ENCODE data around the gene SIN3A. TPM values are rescaled to one million over a fixed set of nuclear protein-coding genes. Genes with fewer than 3 reads are reported as not detected.

The SIN3A gene
- total and polyA plus RNA-seq, 5 donors from 2014 or later, result 13.6 to 123 (median 15.0) TPM

GRCh38 chr15:75363786-75364185, 87.7 kb downstream of the SIN3A start:
- Histone ChIP-seq H3K27me3 (ENCODE audit: control insufficient read depth, insufficient read depth, low read length) (no peaks in the 10 kb centered on the region), H3K27ac (ENCODE audit: insufficient read depth, low read length, poor library complexity, severe bottlenecking) (no peak overlapping the region), H3K4me3 (ENCODE audit: low read depth, low read length) (no peak overlapping the region), H3K36me3 (ENCODE audit: control insufficient read depth, insufficient read depth, low read length) (peaks cover 44% of the 10 kb centered on the region), H3K4me1 (ENCODE audit: control insufficient read depth, insufficient read depth, low read length, poor library complexity, severe bottlenecking) (peaks cover 16% of the 10 kb centered on the region), H3K9me3 (ENCODE audit: control insufficient read depth in 2 of 2, low read length in 2 of 2) (no peaks in the 10 kb centered on the region)
- peak overlapping the region in 1 of 3 donors; percentile 36 for H3K27ac Mint-ChIP-seq
- H3K36me3 Mint-ChIP-seq, result peaks cover 13% of the 10 kb centered on the region
- H3K9me3 Mint-ChIP-seq, result no peaks in the 10 kb centered on the region
- peaks cover 3 to 15% (median 10%) of the 10 kb centered on the region in 4 donors for H3K4me1 Mint-ChIP-seq
- ATAC-seq (ENCODE audit: low read depth in 2 of 2) (no peak), DNase-seq (no peak)
- no peaks in the 10 kb centered on the region for H3K27me3 Mint-ChIP-seq
- no peak overlapping the region for H3K4me3 Mint-ChIP-seq

- peaks cover 13% of the 10 kb centered on the region for H3K36me3 Mint-ChIP-seq
- no peaks in the 10 kb centered on the region for H3K27me3 Mint-ChIP-seq
- H3K9me3 Mint-ChIP-seq, result no peaks in the 10 kb centered on the region
- ATAC-seq (ENCODE audit: low read depth in 2 of 2) (no peak), DNase-seq (no peak)
- H3K4me1 Mint-ChIP-seq, result peaks cover 0 to 12% (median 8%) of the 10 kb centered on the region in 4 donors
- Histone ChIP-seq H3K9me3 (ENCODE audit: control insufficient read depth in 2 of 2, low read length in 2 of 2) (no peaks in the 10 kb centered on the region), H3K4me3 (ENCODE audit: low read depth, low read length) (no peak overlapping the region), H3K4me1 (ENCODE audit: control insufficient read depth, insufficient read depth, low read length, poor library complexity, severe bottlenecking) (peaks cover 11% of the 10 kb centered on the region), H3K36me3 (ENCODE audit: control insufficient read depth, insufficient read depth, low read length) (peaks cover 49% of the 10 kb centered on the region), H3K27ac (ENCODE audit: insufficient read depth, low read length, poor library complexity, severe bottlenecking) (no peak overlapping the region), H3K27me3 (ENCODE audit: control insufficient read depth, insufficient read depth, low read length) (no peaks in the 10 kb centered on the region)
- H3K4me3 Mint-ChIP-seq, result peak overlapping the region in 1 of 4 donors; percentile 65
- H3K27ac Mint-ChIP-seq, result peak overlapping the region in 1 of 3 donors; percentile 9
Observed at GRCh38 chr15:75362642-75363249, 88.7 kb downstream of the SIN3A start.

DNA sequence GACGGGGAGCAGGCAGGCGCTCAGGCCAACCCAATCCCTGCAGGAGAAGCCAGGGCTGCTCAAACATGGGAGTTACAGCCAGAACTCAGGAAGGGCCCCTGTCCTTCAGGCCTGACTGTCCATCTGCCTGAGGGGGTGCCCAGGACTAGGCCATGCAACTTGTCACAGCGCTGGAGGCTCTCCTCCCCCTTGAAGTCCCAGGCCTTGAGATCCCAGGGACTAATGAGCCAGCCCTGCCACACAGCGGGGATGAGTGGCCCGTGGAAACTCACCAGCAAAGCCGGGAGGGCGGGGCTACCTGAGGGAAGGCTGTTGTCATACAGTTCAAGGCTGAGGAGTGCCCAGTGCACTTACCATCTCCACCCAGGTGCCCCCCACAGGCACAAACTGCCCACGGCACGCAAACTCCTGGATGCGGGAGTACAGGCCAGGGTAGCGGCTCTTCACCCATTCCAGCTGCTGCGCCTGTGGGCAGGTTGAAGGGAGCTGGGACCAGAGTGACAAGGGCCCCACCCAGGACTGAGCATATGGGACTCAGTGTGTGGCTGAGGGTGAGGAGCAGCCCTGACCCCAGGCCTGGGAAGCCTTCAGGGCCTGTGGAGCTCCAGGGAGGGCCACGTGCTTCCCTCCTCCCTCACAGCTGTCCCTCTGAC, 89.4 kb downstream of the SIN3A start:
- H3K36me3 ChIP-seq (ENCODE audit: control insufficient read depth, insufficient read depth, low read length), result peaks cover 49% of the 10 kb centered on the region
- no peak for ATAC-seq (ENCODE audit: low read depth in 2 of 2)
- H3K4me3 ChIP-seq (ENCODE audit: low read depth, low read length), result no peak overlapping the region
- Mint-ChIP-seq H3K4me3 (no peak overlapping the region), H3K27ac (peak overlapping the region in 1 of 3 donors; percentile 9), H3K27me3 (no peaks in the 10 kb centered on the region), H3K4me1 (peaks cover 0 to 6% (median 5%) of the 10 kb centered on the region in 4 donors), H3K9me3 (no peaks in the 10 kb centered on the region), H3K36me3 (peaks cover 13% of the 10 kb centered on the region)
- no peak overlapping the region for H3K27ac ChIP-seq (ENCODE audit: insufficient read depth, low read length, poor library complexity, severe bottlenecking)
- no peaks in the 10 kb centered on the region for H3K9me3 ChIP-seq (ENCODE audit: control insufficient read depth in 2 of 2, low read length in 2 of 2)
- peaks cover 5% of the 10 kb centered on the region for H3K4me1 ChIP-seq (ENCODE audit: control insufficient read depth, insufficient read depth, low read length, poor library complexity, severe bottlenecking)
- no peak for DNase-seq
- no peaks in the 10 kb centered on the region for H3K27me3 ChIP-seq (ENCODE audit: control insufficient read depth, insufficient read depth, low read length)

DNA sequence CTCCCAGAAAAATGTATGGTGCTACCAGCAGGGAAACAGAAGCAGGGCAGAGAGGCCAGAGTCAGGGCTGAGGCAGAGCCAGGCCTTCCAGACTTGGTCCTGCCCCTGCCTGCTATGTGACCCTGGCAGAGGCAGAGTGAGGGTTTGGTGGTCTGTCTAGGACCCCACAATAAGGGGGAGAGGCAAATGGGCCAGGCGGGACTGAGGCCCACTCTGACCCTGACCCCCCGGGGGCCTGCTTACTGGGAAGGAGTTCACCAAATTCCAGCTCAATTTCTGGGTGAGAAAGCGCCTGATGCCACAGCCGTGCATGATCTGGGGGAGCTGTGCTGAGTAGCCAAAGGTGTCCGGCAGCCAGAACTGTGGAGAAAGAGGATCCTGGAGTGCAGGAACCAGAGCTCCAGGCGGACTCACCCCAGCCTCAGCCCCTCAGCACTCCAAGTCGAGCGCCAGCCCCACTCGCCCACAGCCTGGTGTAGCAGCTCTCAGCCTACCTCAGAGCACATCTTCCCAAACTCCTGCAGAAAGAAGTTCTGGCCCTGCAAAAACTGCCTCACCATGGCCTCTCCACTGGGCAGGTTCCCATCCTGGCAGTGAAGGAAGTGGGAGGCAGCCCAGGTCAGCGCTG, 90.0 kb downstream of the SIN3A start:
- no peaks in the 10 kb centered on the region for H3K27me3 Mint-ChIP-seq
- H3K27ac ChIP-seq (ENCODE audit: insufficient read depth, low read length, poor library complexity, severe bottlenecking), result no peak overlapping the region
- H3K27ac Mint-ChIP-seq, result no peak overlapping the region
- H3K4me3 ChIP-seq (ENCODE audit: low read depth, low read length), result no peak overlapping the region
- no peak for DNase-seq
- peaks cover 45% of the 10 kb centered on the region for H3K36me3 ChIP-seq (ENCODE audit: control insufficient read depth, insufficient read depth, low read length)
- no peak overlapping the region for H3K4me3 Mint-ChIP-seq
- H3K9me3 Mint-ChIP-seq, result no peaks in the 10 kb centered on the region
- no peaks in the 10 kb centered on the region for H3K4me1 ChIP-seq (ENCODE audit: control insufficient read depth, insufficient read depth, low read length, poor library complexity, severe bottlenecking)
- H3K27me3 ChIP-seq (ENCODE audit: control insufficient read depth, insufficient read depth, low read length), result no peaks in the 10 kb centered on the region
- H3K4me1 Mint-ChIP-seq, result peaks cover 0 to 4% (median 1%) of the 10 kb centered on the region in 4 donors
- no peaks in the 10 kb centered on the region for H3K9me3 ChIP-seq (ENCODE audit: control insufficient read depth in 2 of 2, low read length in 2 of 2)
- no peak for ATAC-seq (ENCODE audit: low read depth in 2 of 2)
- H3K36me3 Mint-ChIP-seq, result peaks cover 17% of the 10 kb centered on the region

DNA sequence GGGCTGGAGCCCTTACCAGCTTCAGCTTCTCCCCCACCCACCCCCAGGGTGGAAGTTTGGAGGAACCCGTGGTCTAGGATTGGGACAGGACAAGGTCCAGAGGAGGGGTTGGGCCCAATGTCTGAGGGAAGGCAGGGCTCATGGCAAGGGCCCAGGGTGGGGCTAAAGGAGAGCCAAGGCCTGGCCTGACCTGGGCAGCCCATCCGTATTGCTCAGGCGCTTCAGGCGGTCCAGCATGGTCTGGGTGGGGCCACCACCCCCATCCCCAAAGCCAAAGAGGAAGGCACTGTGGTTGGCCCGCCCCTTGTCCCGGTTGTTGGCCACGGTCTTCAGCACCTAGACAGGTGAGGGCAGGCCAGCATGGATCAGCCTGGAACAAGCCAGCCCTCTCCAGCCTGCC, 90.6 kb downstream of the SIN3A start:
- Mint-ChIP-seq H3K36me3 (peaks cover 15% of the 10 kb centered on the region), H3K4me3 (no peak overlapping the region), H3K4me1 (peaks cover 0 to 4% (median 1%) of the 10 kb centered on the region in 4 donors), H3K27ac (no peak overlapping the region), H3K27me3 (no peaks in the 10 kb centered on the region), H3K9me3 (no peaks in the 10 kb centered on the region)
- no peaks in the 10 kb centered on the region for H3K4me1 ChIP-seq (ENCODE audit: control insufficient read depth, insufficient read depth, low read length, poor library complexity, severe bottlenecking)
- ATAC-seq (ENCODE audit: low read depth in 2 of 2), result no peak
- no peak overlapping the region for H3K27ac ChIP-seq (ENCODE audit: insufficient read depth, low read length, poor library complexity, severe bottlenecking)
- H3K4me3 ChIP-seq (ENCODE audit: low read depth, low read length), result no peak overlapping the region
- no peaks in the 10 kb centered on the region for H3K9me3 ChIP-seq (ENCODE audit: control insufficient read depth in 2 of 2, low read length in 2 of 2)
- no peak for DNase-seq
- H3K36me3 ChIP-seq (ENCODE audit: control insufficient read depth, insufficient read depth, low read length), result peaks cover 42% of the 10 kb centered on the region
- H3K27me3 ChIP-seq (ENCODE audit: control insufficient read depth, insufficient read depth, low read length), result no peaks in the 10 kb centered on the region

DNA sequence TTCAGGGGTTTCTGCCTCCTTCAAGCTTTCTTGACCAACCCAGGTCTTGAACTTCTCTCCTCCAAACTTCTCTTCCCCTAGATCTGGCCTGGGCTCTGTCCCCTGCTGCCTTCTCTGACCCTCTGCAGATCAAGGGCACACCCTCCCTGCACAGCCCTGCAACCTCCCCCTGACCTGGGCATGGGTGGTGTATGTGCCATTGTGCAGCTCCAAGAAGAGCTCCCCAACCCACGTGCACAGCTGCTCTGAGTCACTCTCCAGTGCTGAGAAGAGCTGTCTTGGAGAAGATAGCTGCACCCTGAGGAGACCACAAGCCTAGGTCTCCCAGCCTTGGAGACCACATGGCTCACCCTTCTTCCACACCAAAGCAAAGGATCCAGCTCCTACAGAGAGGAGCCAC, 91.1 kb downstream of the SIN3A start:
- Histone ChIP-seq H3K27me3 (ENCODE audit: control insufficient read depth, insufficient read depth, low read length) (no peaks in the 10 kb centered on the region), H3K36me3 (ENCODE audit: control insufficient read depth, insufficient read depth, low read length) (peaks cover 41% of the 10 kb centered on the region), H3K4me3 (ENCODE audit: low read depth, low read length) (no peak overlapping the region), H3K9me3 (ENCODE audit: control insufficient read depth in 2 of 2, low read length in 2 of 2) (no peaks in the 10 kb centered on the region), H3K4me1 (ENCODE audit: control insufficient read depth, insufficient read depth, low read length, poor library complexity, severe bottlenecking) (no peaks in the 10 kb centered on the region), H3K27ac (ENCODE audit: insufficient read depth, low read length, poor library complexity, severe bottlenecking) (no peak overlapping the region)
- peaks cover 0 to 4% (median 1%) of the 10 kb centered on the region in 4 donors for H3K4me1 Mint-ChIP-seq
- H3K36me3 Mint-ChIP-seq, result peaks cover 12% of the 10 kb centered on the region
- H3K4me3 Mint-ChIP-seq, result no peak overlapping the region
- ATAC-seq (ENCODE audit: low read depth in 2 of 2), result no peak
- peak overlapping the region in 1 of 3 donors; percentile 20 for H3K27ac Mint-ChIP-seq
- DNase-seq, result no peak
- no peaks in the 10 kb centered on the region for H3K9me3 Mint-ChIP-seq
- H3K27me3 Mint-ChIP-seq, result no peaks in the 10 kb centered on the region

GRCh38 chr15:75359537-75360250, 91.8 kb downstream of the SIN3A start:
- H3K27me3 ChIP-seq (ENCODE audit: control insufficient read depth, insufficient read depth, low read length), result no peaks in the 10 kb centered on the region
- ATAC-seq (ENCODE audit: low read depth in 2 of 2) (no peak), DNase-seq (no peak)
- no peak overlapping the region for H3K27ac ChIP-seq (ENCODE audit: insufficient read depth, low read length, poor library complexity, severe bottlenecking)
- Mint-ChIP-seq H3K4me1 (peaks cover 0 to 4% (median 1%) of the 10 kb centered on the region in 4 donors), H3K27ac (peak overlapping the region in 1 of 3 donors; percentile 36), H3K4me3 (no peak overlapping the region), H3K9me3 (no peaks in the 10 kb centered on the region), H3K36me3 (peaks cover 8% of the 10 kb centered on the region), H3K27me3 (no peaks in the 10 kb centered on the region)
- H3K9me3 ChIP-seq (ENCODE audit: control insufficient read depth in 2 of 2, low read length in 2 of 2), result no peaks in the 10 kb centered on the region
- H3K36me3 ChIP-seq (ENCODE audit: control insufficient read depth, insufficient read depth, low read length), result peaks cover 37% of the 10 kb centered on the region
- no peak overlapping the region for H3K4me3 ChIP-seq (ENCODE audit: low read depth, low read length)
- no peaks in the 10 kb centered on the region for H3K4me1 ChIP-seq (ENCODE audit: control insufficient read depth, insufficient read depth, low read length, poor library complexity, severe bottlenecking)

Data from CD4-positive, CD25-positive, alpha-beta regulatory T cell (primary cell).